ENCODE data around the gene ABLIM1. TPM values are rescaled to one million over a fixed set of nuclear protein-coding genes. Genes with fewer than 3 reads are reported as not detected.

Gene ABLIM1
- polyA plus RNA-seq, 4 donors: 25.7 to 59.8 (median 36.8) TPM

DNA sequence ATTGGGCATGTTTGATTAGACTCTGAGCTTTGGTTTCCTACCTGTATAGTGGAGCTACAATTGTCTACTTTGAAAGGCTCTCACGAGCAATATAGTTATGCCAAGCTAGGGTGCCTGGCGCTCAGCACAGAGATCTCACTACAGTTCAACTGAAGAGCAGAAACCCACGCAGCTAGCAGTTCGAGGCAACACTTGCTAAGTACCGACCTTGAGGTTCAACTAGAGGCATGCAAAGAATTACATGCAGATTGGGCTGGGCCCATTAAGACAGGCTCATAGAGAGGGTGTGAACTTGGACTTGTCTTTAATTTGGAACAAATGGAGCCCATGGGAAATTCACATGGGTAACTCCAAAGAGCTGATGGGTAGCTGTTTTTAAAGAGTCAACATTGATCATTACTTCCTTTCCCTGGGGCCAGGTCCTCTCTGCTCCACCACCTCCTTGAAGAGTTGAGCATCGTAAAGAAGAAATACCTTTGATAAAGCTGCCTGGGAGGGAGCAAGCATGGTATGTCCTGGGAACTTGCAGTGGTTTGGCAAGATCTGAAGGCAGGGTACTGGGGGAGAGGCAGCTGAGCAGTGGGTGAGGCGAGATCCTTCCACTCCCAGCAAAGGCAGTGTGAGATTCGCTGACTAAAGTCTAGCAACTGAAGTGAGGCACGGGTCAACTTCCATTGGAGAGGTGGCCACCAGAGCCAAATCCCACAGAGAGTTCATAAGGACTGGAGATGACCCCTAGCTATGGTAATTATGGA lies 228.3 kb downstream of the ABLIM1 start:
- H3K27ac ChIP-seq (ENCODE audit: low read depth in 1 of 3, low read length in 2 of 3): no peak overlapping the region
- 86 to 92% (median 91%) methylated on average over 9 of the region's 9 CpGs for WGBS, 3 donors
- H3K36me3 ChIP-seq (ENCODE audit: control insufficient read depth in 3 of 3, insufficient read depth in 2 of 3, low read depth in 1 of 3, low read length in 3 of 3): peaks cover 0 to 8% (median 2%) of the 10 kb centered on the region in 3 donors
- H3K4me1 ChIP-seq (ENCODE audit: control insufficient read depth in 3 of 3, insufficient read depth in 2 of 3, low read depth in 1 of 3, low read length in 2 of 3): no peaks in the 10 kb centered on the region
- H3K4me3 ChIP-seq (ENCODE audit: low read depth in 1 of 3, low read length in 3 of 3): no peak overlapping the region
- no peaks in the 10 kb centered on the region for H3K27me3 ChIP-seq (ENCODE audit: control insufficient read depth in 3 of 3, insufficient read depth in 3 of 3, low read length in 3 of 3)
- no peak for FAIRE-seq
- no peaks in the 10 kb centered on the region for H3K9me3 ChIP-seq (ENCODE audit: control insufficient read depth in 2 of 2, insufficient read depth in 1 of 2, low read depth in 1 of 2, low read length in 1 of 2)
- DNase-seq: no peak

DNA sequence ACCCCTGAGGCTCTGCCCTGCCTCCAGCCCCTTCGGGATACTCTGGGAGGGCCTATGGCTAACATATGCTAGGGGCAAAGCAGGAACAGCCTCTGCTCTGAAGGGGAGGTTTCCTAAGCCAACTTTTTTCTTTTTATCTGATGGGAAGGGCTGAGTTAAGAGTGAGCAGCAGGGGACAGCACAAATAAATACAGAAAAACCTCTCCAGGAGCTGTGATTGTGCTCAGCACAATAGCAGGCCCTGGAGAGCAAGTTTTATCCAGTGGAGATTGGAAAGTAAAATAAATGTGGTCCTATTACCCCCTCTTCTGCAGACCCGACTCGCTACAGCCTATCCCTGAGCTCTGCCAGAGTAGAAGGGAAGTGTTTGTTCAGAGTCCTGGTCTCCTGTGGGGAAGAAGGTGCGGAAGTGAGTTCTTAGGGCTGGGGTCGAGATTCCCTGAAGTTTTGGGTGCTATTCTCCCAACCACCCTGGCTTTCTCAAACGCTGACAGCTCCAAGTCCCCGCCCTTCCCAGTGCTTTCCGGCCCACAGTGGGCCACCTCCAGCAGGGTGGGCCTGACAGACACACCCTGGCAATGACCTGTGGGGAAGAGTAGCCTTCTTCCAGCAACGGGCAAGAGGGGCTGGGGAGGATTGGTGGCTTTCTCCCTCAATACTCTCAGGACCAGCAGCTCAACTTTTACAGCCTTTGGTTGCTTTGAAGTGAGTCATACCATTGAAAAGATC lies 230.8 kb downstream of the ABLIM1 start:
- Histone ChIP-seq H3K4me1 (ENCODE audit: control insufficient read depth in 3 of 3, insufficient read depth in 2 of 3, low read depth in 1 of 3, low read length in 2 of 3) (no peaks in the 10 kb centered on the region), H3K27ac (ENCODE audit: low read depth in 1 of 3, low read length in 2 of 3) (no peak overlapping the region), H3K9me3 (ENCODE audit: control insufficient read depth in 2 of 2, insufficient read depth in 1 of 2, low read depth in 1 of 2, low read length in 1 of 2) (no peaks in the 10 kb centered on the region), H3K27me3 (ENCODE audit: control insufficient read depth in 3 of 3, insufficient read depth in 3 of 3, low read length in 3 of 3) (no peaks in the 10 kb centered on the region), H3K36me3 (ENCODE audit: control insufficient read depth in 3 of 3, insufficient read depth in 2 of 3, low read depth in 1 of 3, low read length in 3 of 3) (peaks cover 0 to 3% (median 2%) of the 10 kb centered on the region in 3 donors), H3K4me3 (ENCODE audit: low read depth in 1 of 3, low read length in 3 of 3) (no peak overlapping the region)
- DNase-seq (no peak), FAIRE-seq (no peak)
- 71 to 76% (median 73%) methylated on average over 9 of the region's 9 CpGs for WGBS, 3 donors

DNA sequence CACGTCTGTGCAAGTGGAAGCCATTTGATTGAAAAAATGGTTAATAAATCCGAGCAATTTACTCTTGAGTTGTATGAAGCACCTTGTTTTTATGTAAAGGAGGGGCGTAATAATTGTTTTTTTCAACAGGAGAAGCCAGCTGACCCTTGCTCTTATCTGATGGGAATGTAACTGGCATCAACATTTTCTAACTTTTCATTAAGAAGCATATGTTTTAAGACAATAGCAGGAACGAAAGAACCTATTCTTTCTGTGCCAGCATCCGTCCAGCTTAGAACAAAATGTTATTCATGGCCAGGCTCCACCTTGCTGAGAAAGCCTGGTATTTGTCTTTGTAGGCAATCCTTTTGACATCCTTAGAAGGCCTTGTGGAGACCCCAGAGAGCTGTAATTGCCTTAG lies 231.6 kb downstream of the ABLIM1 start:
- Histone ChIP-seq H3K4me3 (ENCODE audit: low read depth in 1 of 3, low read length in 3 of 3) (no peak overlapping the region), H3K27ac (ENCODE audit: low read depth in 1 of 3, low read length in 2 of 3) (no peak overlapping the region), H3K27me3 (ENCODE audit: control insufficient read depth in 3 of 3, insufficient read depth in 3 of 3, low read length in 3 of 3) (no peaks in the 10 kb centered on the region), H3K4me1 (ENCODE audit: control insufficient read depth in 3 of 3, insufficient read depth in 2 of 3, low read depth in 1 of 3, low read length in 2 of 3) (no peaks in the 10 kb centered on the region), H3K9me3 (ENCODE audit: control insufficient read depth in 2 of 2, insufficient read depth in 1 of 2, low read depth in 1 of 2, low read length in 1 of 2) (no peaks in the 10 kb centered on the region), H3K36me3 (ENCODE audit: control insufficient read depth in 3 of 3, insufficient read depth in 2 of 3, low read depth in 1 of 3, low read length in 3 of 3) (peaks cover 0 to 3% (median 2%) of the 10 kb centered on the region in 3 donors)
- FAIRE-seq (no peak), DNase-seq (no peak)
- WGBS, 3 donors: 71 to 73% (median 73%) methylated on average over 5 of the region's 5 CpGs

DNA sequence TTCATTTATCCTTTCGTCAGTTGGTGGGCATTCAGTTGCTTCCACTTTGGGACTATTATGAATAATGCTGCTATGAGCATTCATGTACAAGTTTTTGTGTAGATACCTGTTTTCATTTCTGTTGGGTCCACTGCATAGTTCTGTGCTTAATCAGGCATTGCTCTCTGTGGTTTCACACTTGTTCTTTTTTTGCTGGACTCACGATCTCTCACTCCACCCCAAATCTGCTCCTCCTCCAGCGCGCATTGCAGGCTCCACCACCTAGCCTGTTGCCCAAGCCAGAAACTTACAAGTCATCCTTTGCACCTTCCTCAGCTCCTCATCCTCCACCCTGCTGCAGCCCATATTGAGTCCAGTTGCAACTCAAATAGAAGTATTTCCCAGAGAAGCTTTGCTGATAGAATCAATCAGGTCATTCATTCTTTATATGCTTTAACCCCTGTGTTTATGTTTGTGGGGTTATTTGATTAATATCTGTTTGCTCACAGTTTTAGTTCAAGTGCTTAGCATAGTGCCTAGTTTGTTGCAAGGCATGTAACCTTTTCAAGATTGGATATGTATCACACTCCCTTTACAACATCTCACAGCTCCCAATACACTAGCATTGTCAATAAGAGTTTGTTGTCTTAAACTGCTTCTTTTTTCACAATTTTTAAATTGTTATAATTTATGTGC lies 237.1 kb downstream of the ABLIM1 start:
- WGBS, 3 donors: 77 to 81% (median 80%) methylated on average over 4 of the region's 4 CpGs
- H3K9me3 ChIP-seq (ENCODE audit: control insufficient read depth in 2 of 2, insufficient read depth in 1 of 2, low read depth in 1 of 2, low read length in 1 of 2): no peaks in the 10 kb centered on the region
- no peak for FAIRE-seq
- DNase-seq: no peak
- H3K27me3 ChIP-seq (ENCODE audit: control insufficient read depth in 3 of 3, insufficient read depth in 3 of 3, low read length in 3 of 3): peaks cover 0 to 6% (median 0%) of the 10 kb centered on the region in 3 donors
- H3K4me3 ChIP-seq (ENCODE audit: low read depth in 1 of 3, low read length in 3 of 3): no peak overlapping the region
- no peaks in the 10 kb centered on the region for H3K4me1 ChIP-seq (ENCODE audit: control insufficient read depth in 3 of 3, insufficient read depth in 2 of 3, low read depth in 1 of 3, low read length in 2 of 3)
- H3K27ac ChIP-seq (ENCODE audit: low read depth in 1 of 3, low read length in 2 of 3): no peak overlapping the region
- no peaks in the 10 kb centered on the region for H3K36me3 ChIP-seq (ENCODE audit: control insufficient read depth in 3 of 3, insufficient read depth in 2 of 3, low read depth in 1 of 3, low read length in 3 of 3)

DNA sequence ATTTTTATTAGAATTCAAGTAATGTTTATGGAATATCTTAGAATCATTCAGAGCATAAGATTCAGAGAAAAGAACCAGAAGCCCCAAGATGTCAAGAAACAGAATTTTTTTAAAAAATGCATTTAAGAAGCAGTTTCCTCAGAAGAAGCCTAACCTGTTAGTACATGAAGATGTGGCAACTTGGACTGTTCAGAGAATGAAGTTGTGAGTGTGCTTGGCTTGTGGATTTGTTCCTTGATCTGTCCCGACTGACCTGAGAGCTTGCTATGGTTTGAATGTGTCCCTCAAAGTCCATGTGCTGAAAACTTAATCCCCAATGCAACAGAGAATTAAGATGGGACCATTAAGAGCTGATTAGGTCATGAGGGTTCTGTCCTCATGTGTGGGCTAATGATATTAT lies 240.0 kb downstream of the ABLIM1 start:
- Histone ChIP-seq H3K4me3 (ENCODE audit: low read depth in 1 of 3, low read length in 3 of 3) (no peak overlapping the region), H3K27ac (ENCODE audit: low read depth in 1 of 3, low read length in 2 of 3) (no peak overlapping the region), H3K27me3 (ENCODE audit: control insufficient read depth in 3 of 3, insufficient read depth in 3 of 3, low read length in 3 of 3) (peaks cover 0 to 6% (median 0%) of the 10 kb centered on the region in 3 donors), H3K4me1 (ENCODE audit: control insufficient read depth in 3 of 3, insufficient read depth in 2 of 3, low read depth in 1 of 3, low read length in 2 of 3) (no peaks in the 10 kb centered on the region), H3K36me3 (ENCODE audit: control insufficient read depth in 3 of 3, insufficient read depth in 2 of 3, low read depth in 1 of 3, low read length in 3 of 3) (no peaks in the 10 kb centered on the region), H3K9me3 (ENCODE audit: control insufficient read depth in 2 of 2, insufficient read depth in 1 of 2, low read depth in 1 of 2, low read length in 1 of 2) (no peaks in the 10 kb centered on the region)
- 81 to 86% (median 84%) methylated on average over 1 of the region's 1 CpG for WGBS, 3 donors
- DNase-seq: no peak
- no peak for FAIRE-seq

DNA sequence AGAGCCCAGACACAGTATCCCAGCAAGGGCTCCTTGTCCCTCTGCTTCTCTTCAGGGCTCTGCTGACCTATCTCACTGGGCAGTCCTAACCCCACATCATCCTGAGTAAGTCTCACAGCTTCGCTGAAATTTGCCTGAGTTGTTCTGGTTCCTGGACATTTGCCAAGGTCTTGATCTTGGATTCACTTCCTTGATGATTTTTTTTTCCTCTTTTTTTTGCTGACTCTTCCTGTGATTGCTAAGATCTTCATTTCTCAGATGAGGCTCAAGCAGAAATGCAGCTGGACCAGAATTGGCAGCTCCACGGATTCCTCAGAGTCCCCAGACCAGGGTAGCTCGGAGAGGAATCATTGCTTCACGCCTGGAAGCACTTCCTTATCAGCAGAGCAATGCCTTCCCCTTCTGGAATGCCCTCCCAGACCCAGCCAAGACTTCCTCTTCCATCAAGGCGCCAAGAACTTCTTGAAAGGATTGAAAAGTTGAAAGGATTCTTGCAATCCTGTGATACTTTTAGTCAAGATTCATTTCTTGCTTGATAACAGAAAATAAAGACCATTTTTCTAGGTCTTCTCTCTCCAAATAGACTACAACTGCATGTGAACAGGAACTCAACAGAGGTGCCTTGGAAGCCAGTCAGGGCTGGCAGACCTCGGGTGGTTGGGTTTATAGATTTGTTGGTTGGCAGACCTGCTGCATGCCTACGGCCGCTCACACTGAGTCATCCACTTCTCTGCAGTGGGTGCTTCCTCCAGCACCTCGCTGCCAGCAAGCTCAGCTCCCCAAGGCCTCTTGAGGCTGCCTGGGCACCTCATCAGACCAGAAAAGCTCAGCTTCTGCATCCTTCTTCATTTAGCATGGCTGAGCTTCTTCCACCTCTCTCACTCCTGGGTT lies 244.9 kb downstream of the ABLIM1 start:
- H3K36me3 ChIP-seq (ENCODE audit: control insufficient read depth in 3 of 3, insufficient read depth in 2 of 3, low read depth in 1 of 3, low read length in 3 of 3): no peaks in the 10 kb centered on the region
- H3K4me1 ChIP-seq (ENCODE audit: control insufficient read depth in 3 of 3, insufficient read depth in 2 of 3, low read depth in 1 of 3, low read length in 2 of 3): no peaks in the 10 kb centered on the region
- FAIRE-seq: no peak
- no peak overlapping the region for H3K27ac ChIP-seq (ENCODE audit: low read depth in 1 of 3, low read length in 2 of 3)
- no peak overlapping the region for H3K4me3 ChIP-seq (ENCODE audit: low read depth in 1 of 3, low read length in 3 of 3)
- no peaks in the 10 kb centered on the region for H3K9me3 ChIP-seq (ENCODE audit: control insufficient read depth in 2 of 2, insufficient read depth in 1 of 2, low read depth in 1 of 2, low read length in 1 of 2)
- WGBS, 3 donors: 18 to 33% (median 26%) methylated on average over 9 of the region's 9 CpGs
- peaks cover 0 to 6% (median 0%) of the 10 kb centered on the region in 3 donors for H3K27me3 ChIP-seq (ENCODE audit: control insufficient read depth in 3 of 3, insufficient read depth in 3 of 3, low read length in 3 of 3)
- peak in 1 of 2 donors; percentile 22 for DNase-seq

DNA sequence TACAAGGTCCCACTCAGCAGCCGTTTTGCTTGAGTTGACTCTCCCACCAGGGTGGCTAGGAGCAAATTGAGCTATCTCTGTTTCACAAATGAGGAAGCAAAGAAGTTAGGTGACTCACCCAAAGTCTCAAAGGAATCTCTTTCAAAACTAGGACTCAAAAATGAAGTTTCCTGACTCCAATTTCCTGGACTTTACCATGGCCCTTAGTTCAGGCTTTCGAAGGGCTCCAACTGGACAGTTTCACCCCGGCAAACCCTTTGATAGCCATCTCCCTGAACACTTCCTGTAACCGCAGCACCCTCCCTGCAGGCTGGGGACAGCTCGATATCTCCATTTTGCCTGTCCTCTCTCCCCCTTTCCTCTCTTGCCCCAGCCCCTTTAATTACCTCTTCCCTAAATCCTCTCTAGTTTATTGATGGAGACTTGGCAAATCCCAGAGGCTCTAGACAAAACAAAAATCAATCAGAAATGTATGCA lies 249.1 kb downstream of the ABLIM1 start:
- no peaks in the 10 kb centered on the region for H3K9me3 ChIP-seq (ENCODE audit: control insufficient read depth in 2 of 2, insufficient read depth in 1 of 2, low read depth in 1 of 2, low read length in 1 of 2)
- no peaks in the 10 kb centered on the region for H3K36me3 ChIP-seq (ENCODE audit: control insufficient read depth in 3 of 3, insufficient read depth in 2 of 3, low read depth in 1 of 3, low read length in 3 of 3)
- 61 to 69% (median 67%) methylated on average over 5 of the region's 5 CpGs for WGBS, 3 donors
- H3K27me3 ChIP-seq (ENCODE audit: control insufficient read depth in 3 of 3, insufficient read depth in 3 of 3, low read length in 3 of 3): peaks cover 0 to 16% (median 0%) of the 10 kb centered on the region in 3 donors
- FAIRE-seq (no peak), DNase-seq (no peak)
- peaks cover 0 to 5% (median 0%) of the 10 kb centered on the region in 3 donors for H3K4me1 ChIP-seq (ENCODE audit: control insufficient read depth in 3 of 3, insufficient read depth in 2 of 3, low read depth in 1 of 3, low read length in 2 of 3)
- H3K27ac ChIP-seq (ENCODE audit: low read depth in 1 of 3, low read length in 2 of 3): no peak overlapping the region
- no peak overlapping the region for H3K4me3 ChIP-seq (ENCODE audit: low read depth in 1 of 3, low read length in 3 of 3)

Measured in small intestine (tissue), 7 donors.